H1 (cell line): Measurements from ENCODE around the gene BDKRB1. TPM values are rescaled to one million over a fixed set of nuclear protein-coding genes. Genes with fewer than 3 reads are reported as not detected.
A peak's percentile ranks its signal among the peaks of the same experiment; 100 is the strongest.

Experiments used
- CTCF ChIA-PET: fragments of 300-600 bp; sonication (Branson Sonifier 250); formaldehyde crosslinking; loops from one replicate; lab custom pipeline; 2021; ENCODE audit not compliant: partially characterized antibody; lab: Charles Lee
- POLR2A ChIA-PET: fragments of 300-600 bp; sonication (Branson Sonifier 250); formaldehyde crosslinking; loops from one replicate; lab custom pipeline; 2021; ENCODE audit warnings: inconsistent platforms; ENCODE audit not compliant: partially characterized antibody; lab: Charles Lee
- DNase-seq, 2 experiments: peaks; one replicate each; pipeline versions ENCODE4 v3.0.0 to v3.0.0-alpha.2; 2010 to 2022; ENCODE audit warnings: low spot score in 2 of 2, low read depth in 1 of 2, mixed read lengths in 1 of 2
- FAIRE-seq: peaks from 2 replicates; lab custom pipeline; 2011; peaks lifted over from hg19 to GRCh38; lab: Jason Lieb, UNC
- H2AFZ ChIP-seq: 2 replicates; pipeline ENCODE4 v1.8.1; 2012; ENCODE audit warnings: low read length, inconsistent platforms
- H2AK5ac ChIP-seq: 2 replicates; pipeline ENCODE4 v1.6.1; 2013; ENCODE audit warnings: low read depth, low read length
- H2BK120ac ChIP-seq: replicated peaks from 2 replicates; pipeline ENCODE3; 2013; ENCODE audit warnings: low read depth, low read length, inconsistent platforms
- H2BK12ac ChIP-seq: 2 replicates; pipeline ENCODE4 v1.6.1; 2013; ENCODE audit warnings: low read depth, low read length
- H2BK15ac ChIP-seq: 2 replicates; pipeline ENCODE4 v1.6.1; 2013; ENCODE audit warnings: low read length
- H2BK20ac ChIP-seq: 2 replicates; pipeline ENCODE4 v1.6.1; 2013; ENCODE audit warnings: low read length
- H2BK5ac ChIP-seq: 2 replicates; pipeline ENCODE4 v1.6.1; 2013; ENCODE audit warnings: low read depth, low read length
- H3K14ac ChIP-seq: 2 replicates; pipeline ENCODE4 v1.6.1; 2013; ENCODE audit warnings: inconsistent platforms; ENCODE audit not compliant: insufficient read length
- H3K18ac ChIP-seq: 2 replicates; pipeline ENCODE4 v1.6.1; 2013; ENCODE audit warnings: low read length; ENCODE audit errors: extremely low read depth
- H3K23ac ChIP-seq: 2 replicates; pipeline ENCODE4 v1.6.1; 2013; ENCODE audit warnings: inconsistent platforms; ENCODE audit not compliant: insufficient read length
- H3K23me2 ChIP-seq: 2 replicates; pipeline ENCODE4 v1.6.1; 2013; ENCODE audit warnings: low read depth, low read length
- H3K27ac ChIP-seq: 2 replicates; pipeline ENCODE4 v1.6.1; 2011; ENCODE audit warnings: low read depth, low read length, inconsistent platforms
- H3K27me3 ChIP-seq, 4 experiments: replicated peaks in 1 of 4; 1 replicate in 1 of 4; 2 replicates in 3 of 4; pipeline versions ENCODE4 v1.6.1 to v1.8.1; 2011 to 2013; ENCODE audit warnings: low read length in 3 of 4, mild to moderate bottlenecking in 3 of 4, inconsistent platforms in 2 of 4, mixed read lengths in 2 of 4, moderate library complexity in 1 of 4; ENCODE audit not compliant: control insufficient read depth in 3 of 4, insufficient read depth in 3 of 4; ENCODE audit errors: extremely low read depth in 1 of 4
- H3K36me3 ChIP-seq, 4 experiments: 2 replicates each; pipeline versions ENCODE4 v1.6.1 to v1.8.1; 2011 to 2013; ENCODE audit warnings: mild to moderate bottlenecking in 4 of 4, low read length in 3 of 4, moderate library complexity in 2 of 4, control low read depth in 1 of 4, inconsistent platforms in 1 of 4; ENCODE audit not compliant: insufficient read depth in 4 of 4, control insufficient read depth in 2 of 4
- H3K4ac ChIP-seq: replicated peaks from 2 replicates; pipeline ENCODE3; 2013; ENCODE audit warnings: low read length, low read depth, mixed read lengths, inconsistent platforms; ENCODE audit not compliant: insufficient read length
- H3K4me1 ChIP-seq, 4 experiments: replicated peaks in 1 of 4; 1 replicate in 1 of 4; 2 replicates in 3 of 4; pipeline versions ENCODE4 v1.6.1 to v1.8.1; 2011 to 2013; ENCODE audit warnings: low read length in 3 of 4, inconsistent platforms in 2 of 4, mixed read lengths in 1 of 4; ENCODE audit not compliant: insufficient read depth in 4 of 4, control insufficient read depth in 3 of 4
- H3K4me2 ChIP-seq, 2 experiments: 2 replicates each; pipeline versions ENCODE4 v1.6.1 to v1.8.1; 2011 to 2013; ENCODE audit warnings: low read depth in 2 of 2, low read length in 2 of 2, control low read depth in 1 of 2, inconsistent platforms in 1 of 2, mild to moderate bottlenecking in 1 of 2; ENCODE audit not compliant: insufficient read depth in 1 of 2
- H3K4me3 ChIP-seq, 4 experiments: fragments of 200-600, 300-600 bp in 1 of 4; sonication (generic), shearing (Covaris generic), sonication (Bioruptor Twin) in 1 of 4; 2 replicates each; pipeline versions ENCODE4 v1.5.1 to v1.8.1; 2011 to 2016; ENCODE audit warnings: low read length in 4 of 4, low read depth in 3 of 4, control low read depth in 2 of 4, inconsistent platforms in 2 of 4, mild to moderate bottlenecking in 2 of 4, mixed read lengths in 1 of 4, moderate library complexity in 1 of 4; ENCODE audit not compliant: insufficient read depth in 2 of 4; ENCODE audit errors: extremely low read depth in 1 of 4
- H3K56ac ChIP-seq: replicated peaks from 2 replicates; pipeline ENCODE3; 2013; ENCODE audit warnings: low read depth, mild to moderate bottlenecking, mixed read lengths, low read length, inconsistent platforms; ENCODE audit not compliant: insufficient read length
- H3K79me1 ChIP-seq: 2 replicates; pipeline ENCODE4 v1.6.1; 2013; ENCODE audit warnings: low read depth, low read length, control low read depth
- H3K79me2 ChIP-seq, 2 experiments: 2 replicates each; pipeline versions ENCODE4 v1.6.1 to v1.8.1; 2012 to 2013; ENCODE audit warnings: low read length in 2 of 2, mild to moderate bottlenecking in 2 of 2, inconsistent platforms in 1 of 2; ENCODE audit not compliant: insufficient read depth in 2 of 2, control insufficient read depth in 1 of 2
- H3K9ac ChIP-seq, 4 experiments: replicated peaks in 1 of 4; 1 replicate in 1 of 4; 2 replicates in 3 of 4; pipeline versions ENCODE4 v1.6.1 to v1.8.1; 2011 to 2013; ENCODE audit warnings: low read depth in 3 of 4, low read length in 3 of 4, control low read depth in 2 of 4, mild to moderate bottlenecking in 2 of 4, moderate library complexity in 2 of 4, inconsistent platforms in 1 of 4; ENCODE audit errors: extremely low read depth in 1 of 4
- H3K9me3 ChIP-seq, 2 experiments: 2 replicates each; pipeline versions ENCODE4 v1.6.1 to v1.8.1; 2012 to 2013; ENCODE audit warnings: mild to moderate bottlenecking in 2 of 2, moderate library complexity in 2 of 2, control low read depth in 1 of 2, inconsistent platforms in 1 of 2, low read depth in 1 of 2, low read length in 1 of 2, mixed read lengths in 1 of 2; ENCODE audit not compliant: insufficient read depth in 2 of 2
- H4K20me1 ChIP-seq, 2 experiments: replicated peaks in 1 of 2; 2 replicates each; pipeline versions ENCODE3 to v1.8.1; 2011 to 2013; ENCODE audit warnings: inconsistent platforms in 2 of 2, low read length in 2 of 2, mild to moderate bottlenecking in 1 of 2; ENCODE audit not compliant: insufficient read depth in 2 of 2, control insufficient read depth in 1 of 2
- H4K5ac ChIP-seq: 2 replicates; pipeline ENCODE4 v1.6.1; 2013; ENCODE audit warnings: low read length, low read depth, mixed read lengths, inconsistent platforms; ENCODE audit not compliant: insufficient read length
- H4K8ac ChIP-seq: 2 replicates; pipeline ENCODE4 v1.8.0; 2013; ENCODE audit warnings: mild to moderate bottlenecking, moderate library complexity, low read length, inconsistent platforms; ENCODE audit not compliant: insufficient read depth; ENCODE audit errors: extremely low read depth
- H4K91ac ChIP-seq: replicated peaks from 2 replicates; pipeline ENCODE3; 2013; ENCODE audit warnings: low read length, mixed read lengths, inconsistent platforms; ENCODE audit not compliant: insufficient read length
- CTCF ChIP-seq, 3 experiments: IDR thresholded peaks; 1 replicate in 2 of 3; 2 replicates in 1 of 3; pipeline versions ENCODE4 v1.5.1 to v1.6.1; 2011; ENCODE audit warnings: low read length in 3 of 3, mild to moderate bottlenecking in 3 of 3, inconsistent platforms in 2 of 3, low read depth in 1 of 3, moderate library complexity in 1 of 3; ENCODE audit not compliant: insufficient read depth in 1 of 3; ENCODE audit errors: control extremely low read depth in 1 of 3
- NRF1 ChIP-seq: IDR thresholded peaks from 2 replicates; pipeline ENCODE4 v1.6.1; 2011; ENCODE audit warnings: mild to moderate bottlenecking, low read depth, low read length, improper control_type of control experiment
- RAD21 ChIP-seq, 2 experiments: IDR thresholded peaks in 1 of 2; conservative IDR thresholded peaks in 1 of 2; 2 replicates each; pipeline ENCODE4 v1.6.1; 2011; ENCODE audit warnings: low read depth in 2 of 2, low read length in 2 of 2, improper control_type of control experiment in 1 of 2, inconsistent platforms in 1 of 2, mild to moderate bottlenecking in 1 of 2, moderate library complexity in 1 of 2
- RNF2 ChIP-seq: fragments of 200-900, 300-1000 bp; sonication (generic); IDR thresholded peaks from 2 replicates; pipeline ENCODE4 v1.7.1; 2016; ENCODE audit warnings: borderline replicate concordance, low read depth, mild to moderate bottlenecking, antibody characterized with exemption, low read length; ENCODE audit not compliant: poor library complexity, severe bottlenecking; ENCODE audit errors: missing control alignments
- RXRA ChIP-seq: IDR thresholded peaks from 2 replicates; pipeline ENCODE4 v1.6.1; 2011; ENCODE audit warnings: low read depth, mild to moderate bottlenecking, low read length, moderate library complexity; ENCODE audit not compliant: insufficient read depth
- WGBS, 2 experiments: shearing (Covaris generic) in 1 of 2; methylation state at CpG; one replicate each; pipeline versions ENCODE4 v1.1.6 to v1.1.7; 2013 to 2015; ENCODE audit warnings: low lambda C conversion rate in 2 of 2, mixed read lengths in 2 of 2, inconsistent platforms in 1 of 2, low coverage in 1 of 2, missing lambda C conversion rate in 1 of 2; ENCODE audit not compliant: insufficient replicate concordance in 2 of 2, insufficient coverage in 1 of 2, insufficient read length in 1 of 2; ENCODE audit errors: extremely low coverage in 1 of 2, missing lambda C conversion rate in 1 of 2; 5-methylcytosine and 5-hydroxymethylcytosine counted together
- polyA plus RNA-seq, 7 experiments: library from polyadenylated mRNA; depleted of rRNA in 3 of 7; stranded (reverse) in 5 of 7; unstranded in 2 of 7; fragments of >200 nt in 5 of 7; fragments of 200-250 nt in 2 of 7; gene quantifications; 1 replicate in 5 of 7; 2 replicates in 1 of 7; 4 replicates in 1 of 7; pipeline versions ENCODE4 v1.2.1 to v1.2.3, GENCODE V29; 2011 to 2013; ENCODE audit warnings: missing spikeins in 2 of 7, mixed read lengths in 2 of 7
- total RNA-seq: library from RNA; stranded (reverse); fragmentation: NEBNext Ultra II Directional; extraction: Animal tissue kit (Norgen Biotek cat#: 25700); gene quantifications from 2 replicates; pipeline ENCODE4 v1.2.1, GENCODE V29; 2021

The BDKRB1 gene
- total and polyA plus RNA-seq, 2 of the 8 experiments (the other 6 are each of a cell fraction or from before 2014, with no cell fraction given) = 0.27 TPM; not detected in 1

- Histone ChIP-seq H3K23me2 (no peaks in the 10 kb centered on the region; the same call in 1 of the 2 replicates), H3K14ac (no peak overlapping the region), H2BK12ac (no peak overlapping the region), H4K5ac (no peak overlapping the region), H2AK5ac (no peak overlapping the region), H3K27ac (no peak overlapping the region), H3K79me2 (no peaks in the 10 kb centered on the region), H2BK5ac (no peak overlapping the region), H3K56ac (no peak overlapping the region), H3K4me1 (no peaks in the 10 kb centered on the region), H2BK120ac (no peak overlapping the region), H3K23ac (no peak overlapping the region), H4K91ac (no peak overlapping the region), H3K9me3 (no peaks in the 10 kb centered on the region), H4K20me1 (no peaks in the 10 kb centered on the region), H3K9ac (no peak overlapping the region), H3K18ac (no peak overlapping the region), H4K8ac (no peak overlapping the region; the same call in 1 of the 2 replicates), H2BK20ac (no peak overlapping the region), H2AFZ (no peak overlapping the region), H2BK15ac (no peak overlapping the region), H3K36me3 (peaks cover 5 to 18% (median 11%) of the 10 kb centered on the region in 4 experiments; a peak in 4 of 8 replicates), H3K79me1 (no peaks in the 10 kb centered on the region), H3K4me2 (no peak overlapping the region), H3K4ac (no peak overlapping the region), H3K4me3 (no peak overlapping the region), H3K27me3 (peaks cover 0 to 1% (median 0%) of the 10 kb centered on the region in 4 experiments; a peak in 1 of 7 replicates)
- ChIA-PET POLR2A (no interaction called here), CTCF (interaction anchor here (0.8 to 2.3 kb wide), 10 partner anchors 10 to 682 kb away, joined by 3 to 9 read pairs (median 6); no protein-coding TSS in a partner anchor)
- peak; percentile 9 to 66 for DNase-seq
- peak; percentile 78 for FAIRE-seq
- TF ChIP-seq RXRA (no peak), CTCF (IDR thresholded peaks at IDR 0.05; ENCODE audit: control extremely low read depth in 1 of 3, insufficient read depth in 1 of 3, low read depth in 1 of 3, low read length in 3 of 3) (peak; percentile 49 to 65 (median 50)), RNF2 (no peak), RAD21 (IDR thresholded peaks at IDR 0.05 in 1 of 2, conservative IDR thresholded peaks at IDR 0.05 in 1 of 2; ENCODE audit: low read depth in 2 of 2, low read length in 2 of 2) (peak in 1 of 2 experiments; percentile 27; a peak in 2 of 4 replicates), NRF1 (no peak)
- 70% methylated on average over 9 of the region's 9 CpGs; no CpG with 5 or more reads in 1 of the 2 experiments for WGBS, 2 experiments
These were observed 48.9 kb downstream of the BDKRB1 start for GRCh38 chr14:96304956-96305355.
